Measurements from ENCODE around the gene GJA3.
A peak's percentile ranks its signal among the peaks of the same experiment; 100 is the strongest.

Gene GJA3

GRCh38 chr13:20140487-20140886 lies 20.4 kb downstream of the GJA3 start:
- no peak overlapping the region for H2AFZ ChIP-seq (ENCODE audit: low read length)
- no peak overlapping the region for H3K4me3 ChIP-seq (ENCODE audit: low read depth, low read length, poor library complexity, severe bottlenecking)
- no peak for TF ChIP-seq CTCF (IDR thresholded peaks at IDR 0.05; ENCODE audit: low read length)
- no peak for TF ChIP-seq EZH2 (IDR thresholded peaks at IDR 0.05; ENCODE audit: borderline replicate concordance, low read length)

GRCh38 chr13:20137875-20138274 lies 23.0 kb downstream of the GJA3 start:
- no peaks in the 10 kb centered on the region for H3K4me1 ChIP-seq (ENCODE audit: insufficient read depth, low read length, severe bottlenecking)
- no peak overlapping the region for H3K9ac ChIP-seq (ENCODE audit: low read length)
- no peak overlapping the region for H3K4me3 ChIP-seq (ENCODE audit: low read depth, low read length, poor library complexity, severe bottlenecking)
- H3K4me2 ChIP-seq (ENCODE audit: low read length), result no peak overlapping the region
- H3K79me2 ChIP-seq (ENCODE audit: insufficient read depth, low read length), result no peaks in the 10 kb centered on the region
- H4K20me1 ChIP-seq (ENCODE audit: insufficient read depth, low read length), result no peaks in the 10 kb centered on the region
- H3K9me3 ChIP-seq (ENCODE audit: low read length), result no peaks in the 10 kb centered on the region
- no peak overlapping the region for H2AFZ ChIP-seq (ENCODE audit: low read length)
- no peaks in the 10 kb centered on the region for H3F3A ChIP-seq (ENCODE audit: insufficient read depth, low read length)
- no peaks in the 10 kb centered on the region for H3K9me2 ChIP-seq (ENCODE audit: low read depth, low read length)
- TF ChIP-seq EZH2 (IDR thresholded peaks at IDR 0.05; ENCODE audit: borderline replicate concordance, low read length) (no peak), CTCF (IDR thresholded peaks at IDR 0.05; ENCODE audit: low read length) (no peak)
- H3K36me3 ChIP-seq (ENCODE audit: insufficient read depth, low read length), result no peaks in the 10 kb centered on the region
- H3K27me3 ChIP-seq (ENCODE audit: insufficient read depth, low read length), result 0 out of 2 replicates have a peak, but pooled peaks cover 4% of the 10 kb centered on the region
- no peak overlapping the region for H3K27ac ChIP-seq (ENCODE audit: low read depth, low read length, poor library complexity, severe bottlenecking)

More at GRCh38 chr13:20140487-20140886, 20.4 kb downstream of the GJA3 start:
- Histone ChIP-seq H3K27me3 (ENCODE audit: insufficient read depth, low read length) (0 out of 2 replicates have a peak, but pooled peaks cover 4% of the 10 kb centered on the region), H3K4me2 (ENCODE audit: low read length) (no peak overlapping the region), H3K79me2 (ENCODE audit: insufficient read depth, low read length) (no peaks in the 10 kb centered on the region), H4K20me1 (ENCODE audit: insufficient read depth, low read length) (no peaks in the 10 kb centered on the region), H3K9me2 (ENCODE audit: low read depth, low read length) (no peaks in the 10 kb centered on the region), H3K9ac (ENCODE audit: low read length) (no peak overlapping the region), H3K9me3 (ENCODE audit: low read length) (no peaks in the 10 kb centered on the region), H3K36me3 (ENCODE audit: insufficient read depth, low read length) (no peaks in the 10 kb centered on the region), H3K27ac (ENCODE audit: low read depth, low read length, poor library complexity, severe bottlenecking) (no peak overlapping the region), H3K4me1 (ENCODE audit: insufficient read depth, low read length, severe bottlenecking) (no peaks in the 10 kb centered on the region), H3F3A (ENCODE audit: insufficient read depth, low read length) (no peaks in the 10 kb centered on the region)

- no peaks in the 10 kb centered on the region for H3K9me2 ChIP-seq (ENCODE audit: low read depth, low read length)
- H3K79me2 ChIP-seq (ENCODE audit: insufficient read depth, low read length), result no peaks in the 10 kb centered on the region
- H2AFZ ChIP-seq (ENCODE audit: low read length), result no peak overlapping the region
- no peak overlapping the region for H3K9ac ChIP-seq (ENCODE audit: low read length)
- H3K36me3 ChIP-seq (ENCODE audit: insufficient read depth, low read length), result no peaks in the 10 kb centered on the region
- H3K4me3 ChIP-seq (ENCODE audit: low read depth, low read length, poor library complexity, severe bottlenecking), result no peak overlapping the region
- TF ChIP-seq CTCF (IDR thresholded peaks at IDR 0.05; ENCODE audit: low read length), result peak; percentile 51
- TF ChIP-seq EZH2 (IDR thresholded peaks at IDR 0.05; ENCODE audit: borderline replicate concordance, low read length), result no peak
- 0 out of 2 replicates have a peak, but pooled peaks cover 4% of the 10 kb centered on the region for H3K27me3 ChIP-seq (ENCODE audit: insufficient read depth, low read length)
- H3K4me2 ChIP-seq (ENCODE audit: low read length), result no peak overlapping the region
- H3F3A ChIP-seq (ENCODE audit: insufficient read depth, low read length), result no peaks in the 10 kb centered on the region
- H3K4me1 ChIP-seq (ENCODE audit: insufficient read depth, low read length, severe bottlenecking), result no peaks in the 10 kb centered on the region
- H4K20me1 ChIP-seq (ENCODE audit: insufficient read depth, low read length), result no peaks in the 10 kb centered on the region
- no peaks in the 10 kb centered on the region for H3K9me3 ChIP-seq (ENCODE audit: low read length)
- H3K27ac ChIP-seq (ENCODE audit: low read depth, low read length, poor library complexity, severe bottlenecking), result no peak overlapping the region
Measured at GRCh38 chr13:20136781-20137703, 23.8 kb downstream of the GJA3 start.

Measured in OCI-LY1 (cell line).